IMR-90 (cell line): ENCODE data around the gene CRYBG2. TPM values are rescaled to one million over a fixed set of nuclear protein-coding genes. Genes with fewer than 3 reads are reported as not detected.

ENCODE experiments used
- ATAC-seq: fragments of 200-7000 bp; cut with Tn5 transposase; 2 replicates; pipeline ENCODE4 v1.9.1; 2020; ENCODE audit warnings: low read depth, mild to moderate bottlenecking, moderate library complexity
- BruUV-seq: library from RNA; stranded (reverse); fragments of 400-500 nt; replicated peaks from 2 replicates; lab custom pipeline; 2021; lab: Mats Ljungman, UMichigan
- CTCF ChIA-PET: fragments of 300-600 bp; formaldehyde crosslinking; extraction: SDS; loops from one replicate; lab custom pipeline; 2021; ENCODE audit warnings: antibody characterized with exemption; lab: Yijun Ruan, JAX
- POLR2A ChIA-PET: fragments of 300-600 bp; sonication (Branson Sonifier 250); formaldehyde crosslinking; loops from one replicate; lab custom pipeline; 2022; ENCODE audit warnings: antibody characterized with exemption; ENCODE audit not compliant: unreplicated experiment; lab: Charles Lee
- DNase-seq: peaks from one replicate; pipeline ENCODE4 v3.0.0; 2013
- H2AFZ ChIP-seq: replicated peaks from 2 replicates; pipeline ENCODE3; 2013; ENCODE audit warnings: low read length, mild to moderate bottlenecking; ENCODE audit not compliant: poor library complexity
- H2AK5ac ChIP-seq: 2 replicates; pipeline ENCODE4 v1.6.1; 2013; ENCODE audit warnings: low read depth, low read length, inconsistent platforms
- H2AK9ac ChIP-seq: replicated peaks from 2 replicates; pipeline ENCODE3; 2013; ENCODE audit warnings: mild to moderate bottlenecking, low read depth, low read length, moderate library complexity; ENCODE audit not compliant: poor library complexity
- H2BK120ac ChIP-seq: 2 replicates; pipeline ENCODE4 v1.6.1; 2013; ENCODE audit warnings: low read depth, low read length, inconsistent platforms
- H2BK15ac ChIP-seq: 3 replicates; pipeline ENCODE4 v1.6.1; 2013; ENCODE audit warnings: low read depth, low read length, inconsistent platforms
- H2BK20ac ChIP-seq: 2 replicates; pipeline ENCODE4 v1.6.1; 2013; ENCODE audit warnings: low read depth, mild to moderate bottlenecking, inconsistent platforms, low read length, moderate library complexity
- H2BK5ac ChIP-seq: 2 replicates; pipeline ENCODE4 v1.6.1; 2013; ENCODE audit warnings: mild to moderate bottlenecking, low read depth, low read length, inconsistent platforms; ENCODE audit not compliant: poor library complexity, severe bottlenecking
- H3K14ac ChIP-seq: replicated peaks from 2 replicates; pipeline ENCODE4 v1.6.1; 2013; ENCODE audit warnings: low read depth, low read length, inconsistent platforms
- H3K18ac ChIP-seq: 2 replicates; pipeline ENCODE4 v1.6.1; 2013; ENCODE audit warnings: low read depth, low read length, control low read depth
- H3K23ac ChIP-seq: 2 replicates; pipeline ENCODE4 v1.6.1; 2013; ENCODE audit warnings: low read depth, low read length, inconsistent platforms
- H3K27ac ChIP-seq: 2 replicates; pipeline ENCODE4 v1.5.1; 2013; ENCODE audit warnings: mild to moderate bottlenecking, control low read depth, low read length; ENCODE audit not compliant: insufficient read depth
- H3K27me3 ChIP-seq: 2 replicates; pipeline ENCODE4 v1.6.1; 2013; ENCODE audit warnings: low read length; ENCODE audit not compliant: control insufficient read depth, insufficient read depth
- H3K36me3 ChIP-seq: 2 replicates; pipeline ENCODE4 v1.6.1; 2013; ENCODE audit warnings: low read length, mixed read lengths; ENCODE audit not compliant: control insufficient read depth, insufficient read depth
- H3K4ac ChIP-seq: 2 replicates; pipeline ENCODE4 v1.6.1; 2013; ENCODE audit warnings: low read depth, low read length, inconsistent platforms
- H3K4me1 ChIP-seq: 2 replicates; pipeline ENCODE4 v1.6.1; 2013; ENCODE audit warnings: low read length, mixed read lengths; ENCODE audit not compliant: control insufficient read depth, insufficient read depth
- H3K4me2 ChIP-seq: 2 replicates; pipeline ENCODE4 v1.6.1; 2013; ENCODE audit warnings: low read depth, mild to moderate bottlenecking, control low read depth, low read length, moderate library complexity
- H3K4me3 ChIP-seq: 2 replicates; pipeline ENCODE4 v1.5.1; 2013; ENCODE audit warnings: low read depth, mild to moderate bottlenecking, control low read depth, low read length, moderate library complexity; ENCODE audit not compliant: insufficient read depth
- H3K56ac ChIP-seq: 2 replicates; pipeline ENCODE4 v1.6.1; 2013; ENCODE audit warnings: low read length, inconsistent platforms; ENCODE audit not compliant: insufficient read depth; ENCODE audit errors: extremely low read depth
- H3K79me1 ChIP-seq, 2 experiments: 2 replicates each; pipeline ENCODE4 v1.6.1; 2013; ENCODE audit warnings: low read length in 2 of 2, inconsistent platforms in 1 of 2, low read depth in 1 of 2
- H3K9ac ChIP-seq: 2 replicates; pipeline ENCODE4 v1.6.1; 2013; ENCODE audit warnings: low read depth, low read length, control low read depth
- H3K9me1 ChIP-seq: 2 replicates; pipeline ENCODE4 v1.6.1; 2013; ENCODE audit warnings: low read length, inconsistent platforms; ENCODE audit not compliant: insufficient read depth
- H3K9me3 ChIP-seq: 2 replicates; pipeline ENCODE4 v1.6.1; 2013; ENCODE audit warnings: low read length; ENCODE audit not compliant: control insufficient read depth, insufficient read depth
- H4K20me1 ChIP-seq: 2 replicates; pipeline ENCODE4 v1.6.1; 2013; ENCODE audit warnings: low read length, inconsistent platforms; ENCODE audit not compliant: insufficient read depth
- H4K5ac ChIP-seq: 2 replicates; pipeline ENCODE4 v1.6.1; 2013; ENCODE audit warnings: mild to moderate bottlenecking, low read depth, low read length, control low read depth
- H4K8ac ChIP-seq, 2 experiments: 2 replicates each; pipeline ENCODE4 v1.6.1; 2013; ENCODE audit warnings: low read depth in 2 of 2, low read length in 2 of 2, control low read depth in 1 of 2, inconsistent platforms in 1 of 2
- H4K91ac ChIP-seq: 2 replicates; pipeline ENCODE4 v1.6.1; 2013; ENCODE audit warnings: low read depth, low read length, inconsistent platforms; ENCODE audit not compliant: insufficient read depth
- CTCF ChIP-seq: conservative IDR thresholded peaks from 2 replicates; pipeline ENCODE4 v1.5.1; 2012; ENCODE audit warnings: mild to moderate bottlenecking, low read depth, low read length, improper control_type of control experiment
- FOS ChIP-seq: fragments of 150-350 bp; IDR thresholded peaks from 2 replicates; pipeline ENCODE4 v1.6.1; 2016; ENCODE audit warnings: low read depth, low read length
- MAFK ChIP-seq: IDR thresholded peaks from 2 replicates; pipeline ENCODE4 v1.6.1; 2012; ENCODE audit warnings: low read depth, low read length, improper control_type of control experiment
- MXI1 ChIP-seq: IDR thresholded peaks from 2 replicates; pipeline ENCODE4 v1.6.1; 2012; ENCODE audit warnings: low read depth, mild to moderate bottlenecking, low read length, moderate library complexity, borderline replicate concordance
- RAD21 ChIP-seq: IDR thresholded peaks from 2 replicates; pipeline ENCODE4 v1.6.1; 2012; ENCODE audit warnings: low read length, improper control_type of control experiment
- USF2 ChIP-seq: fragments of 150-350 bp; IDR thresholded peaks from 2 replicates; pipeline ENCODE4 v1.6.1; 2017; ENCODE audit warnings: mild to moderate bottlenecking, antibody characterized with exemption, low read length, low read depth
- WGBS, 2 experiments: methylation state at CpG; one replicate each; pipeline versions ENCODE4 v1.1.5 to v1.1.7; 2013; ENCODE audit warnings: missing lambda C conversion rate in 2 of 2; ENCODE audit not compliant: insufficient read length in 1 of 2; ENCODE audit errors: extremely low coverage in 2 of 2; 5-methylcytosine and 5-hydroxymethylcytosine counted together
- dilution Hi-C: fragments of 300-500 bp; cut with HindIII; formaldehyde crosslinking; loops from one replicate; pipeline ENCODE4 v1.14.3; 2018; ENCODE audit warnings: low sequenced_read_pairs; ENCODE audit not compliant: unreplicated experiment
- in situ Hi-C: fragments of 300-500 bp; cut with MboI; formaldehyde crosslinking; loops from 3 replicates; pipeline ENCODE4 v1.14.3; 2019; ENCODE audit warnings: low sequenced_read_pairs, inconsistent platforms, mixed read lengths
- intact Hi-C: fragments of 100-400 bp; cut with micrococcal nuclease; formaldehyde crosslinking; loops from 2 replicates; pipeline ENCODE4 v1.10.0; 2022
- polyA plus RNA-seq, 3 experiments: library from polyadenylated mRNA; depleted of rRNA; stranded (reverse); fragments of >200 nt; gene quantifications; 2 replicates each; pipeline ENCODE4 v1.2.3, GENCODE V29; 2012; ENCODE audit warnings: low replicate concordance in 1 of 3
- total RNA-seq: library from RNA; depleted of rRNA; stranded (reverse); fragments of >200 nt; gene quantifications from 2 replicates; pipeline ENCODE4 v1.2.3, GENCODE V29; 2012

Gene CRYBG2
- total and polyA plus RNA-seq, 2 of the 4 experiments (the other 2 are of a cell fraction), result not detected

GRCh38 chr1:26291939-26292338, 62.0 kb downstream of the CRYBG2 start:
- no TSS peak for BruUV-seq
- no peak overlapping the region for H3K56ac ChIP-seq
- no peak for DNase-seq
- H2BK5ac ChIP-seq, result no peak overlapping the region
- H4K20me1 ChIP-seq, result no peaks in the 10 kb centered on the region
- H3K4me3 ChIP-seq, result no peak overlapping the region
- H2AK5ac ChIP-seq, result no peak overlapping the region; the same call in 1 of the 2 replicates
- intact Hi-C loops (no loop called here), in situ Hi-C loops (no loop called here), dilution Hi-C loops (no loop called here)
- no peak overlapping the region for H4K8ac ChIP-seq
- no peak overlapping the region for H3K9ac ChIP-seq
- no peak overlapping the region for H2BK15ac ChIP-seq
- H3K14ac ChIP-seq, result no peak overlapping the region
- peaks cover 6% of the 10 kb centered on the region; the same call in 1 of the 2 replicates for H3K9me1 ChIP-seq
- no peak overlapping the region for H3K4me2 ChIP-seq
- 91% methylated on average over 4 of the region's 4 CpGs; no CpG with 5 or more reads in 1 of the 2 experiments for WGBS, 2 experiments
- no peak overlapping the region for H3K23ac ChIP-seq
- no peak overlapping the region for H2BK20ac ChIP-seq
- H2AK9ac ChIP-seq, result no peak overlapping the region
- no peak overlapping the region for H3K27ac ChIP-seq
- ChIA-PET POLR2A (no interaction called here), CTCF (no interaction called here)
- 0 out of 4 replicates have a peak, but pooled peaks cover 0 to 5% of the 10 kb centered on the region in 2 experiments for H3K79me1 ChIP-seq
- ATAC-seq, result no peak
- no peak overlapping the region for H4K91ac ChIP-seq
- H4K5ac ChIP-seq, result no peak overlapping the region
- no peaks in the 10 kb centered on the region; the same call in 1 of the 2 replicates for H3K36me3 ChIP-seq
- no peak overlapping the region for H3K4ac ChIP-seq
- H3K9me3 ChIP-seq, result no peaks in the 10 kb centered on the region
- no peaks in the 10 kb centered on the region; the same call in 1 of the 2 replicates for H3K4me1 ChIP-seq
- no peaks in the 10 kb centered on the region for H3K27me3 ChIP-seq
- H3K18ac ChIP-seq, result no peak overlapping the region
- no peak overlapping the region for H2BK120ac ChIP-seq
- no peak overlapping the region for H2AFZ ChIP-seq
- TF ChIP-seq USF2 (no peak), RAD21 (no peak), MXI1 (no peak), FOS (no peak), CTCF (no peak), MAFK (no peak)
